ENCODE data around the gene NREP. TPM values are rescaled to one million over a fixed set of nuclear protein-coding genes. Genes with fewer than 3 reads are reported as not detected.

Gene NREP
- total RNA-seq, 2 donors from 2014 or later: 5.5 to 7.7 TPM

GRCh38 chr5:111739416-111739815 lies 17.6 kb downstream of the NREP start:
- ATAC-seq (no peak), DNase-seq (ENCODE audit: low spot score) (no peak)
- Mint-ChIP-seq H3K9me3 (no peaks in the 10 kb centered on the region), H3K36me3 (no peaks in the 10 kb centered on the region), H3K27ac (no peak overlapping the region), H3K27me3 (no peaks in the 10 kb centered on the region), H3K4me3 (no peak overlapping the region), H3K4me1 (ENCODE audit: low read depth in 2 of 2) (peaks cover 13 to 15% of the 10 kb centered on the region in 2 donors)

DNA sequence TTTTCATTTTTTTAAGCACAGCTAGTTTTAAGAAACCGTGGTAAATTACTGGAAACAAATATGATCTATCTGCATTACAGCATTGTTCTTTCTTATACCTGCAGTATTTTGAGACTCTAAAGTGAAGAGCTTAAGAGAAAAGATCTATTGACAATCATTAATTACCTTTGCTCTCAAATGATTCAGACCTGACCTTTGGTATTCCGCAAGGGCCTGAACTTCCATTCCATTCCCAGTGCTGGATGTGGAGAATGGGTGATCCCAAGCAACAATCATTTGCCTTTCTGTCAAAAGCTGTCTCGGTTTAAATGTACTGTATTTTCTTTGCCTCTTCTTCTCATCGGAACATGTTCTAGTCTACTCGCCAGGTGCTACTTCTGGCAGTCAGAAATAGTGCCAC lies 18.9 kb downstream of the NREP start:
- H3K4me3 Mint-ChIP-seq: no peak overlapping the region
- ATAC-seq (no peak), DNase-seq (ENCODE audit: low spot score) (no peak)
- H3K9me3 Mint-ChIP-seq: no peaks in the 10 kb centered on the region
- peaks cover 13 to 19% of the 10 kb centered on the region in 2 donors for H3K4me1 Mint-ChIP-seq (ENCODE audit: low read depth in 2 of 2)
- H3K27me3 Mint-ChIP-seq: no peaks in the 10 kb centered on the region
- no peak overlapping the region for H3K27ac Mint-ChIP-seq
- no peaks in the 10 kb centered on the region for H3K36me3 Mint-ChIP-seq

- no peak overlapping the region for H3K27ac Mint-ChIP-seq
- DNase-seq (ENCODE audit: low spot score) (no peak), ATAC-seq (no peak)
- H3K27me3 Mint-ChIP-seq: no peaks in the 10 kb centered on the region
- no peaks in the 10 kb centered on the region for H3K9me3 Mint-ChIP-seq
- no peaks in the 10 kb centered on the region for H3K36me3 Mint-ChIP-seq
- H3K4me3 Mint-ChIP-seq: no peak overlapping the region
- peaks cover 13 to 19% of the 10 kb centered on the region in 2 donors for H3K4me1 Mint-ChIP-seq (ENCODE audit: low read depth in 2 of 2)
Measured at GRCh38 chr5:111737716-111738115, 19.3 kb downstream of the NREP start.

DNA sequence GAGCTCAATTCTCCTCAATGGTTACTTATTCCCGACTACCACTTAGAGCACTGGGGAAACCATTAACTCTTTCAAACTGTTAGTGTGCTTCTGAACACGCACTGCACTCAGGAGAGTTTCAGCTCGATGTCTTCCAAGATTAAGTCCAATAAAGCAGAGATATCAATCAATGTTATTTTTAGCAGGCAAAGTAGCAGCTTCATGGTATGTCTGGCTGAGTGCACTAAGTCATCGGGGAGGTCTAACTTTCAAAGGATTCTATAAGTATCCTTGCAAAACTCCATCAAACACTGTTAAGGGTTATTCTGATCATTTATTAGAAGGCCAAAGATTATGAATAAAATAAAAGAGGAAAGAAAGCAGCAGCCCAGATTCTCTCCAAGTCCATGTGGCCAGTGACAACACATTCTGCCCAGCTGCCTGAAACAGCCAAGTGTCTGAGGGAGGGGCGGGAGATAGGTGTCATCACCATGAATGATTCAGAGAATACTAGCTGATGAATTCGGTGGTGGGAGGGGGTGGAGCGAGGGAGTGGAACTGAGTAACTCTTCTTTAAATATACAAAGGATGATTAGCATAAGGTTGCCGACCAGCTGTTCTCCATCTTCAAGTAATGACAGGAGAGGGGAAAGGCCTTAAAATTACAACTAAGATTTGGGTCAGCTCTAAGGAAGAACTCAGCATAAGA lies 21.3 kb downstream of the NREP start:
- no peaks in the 10 kb centered on the region for H3K9me3 Mint-ChIP-seq
- H3K27me3 Mint-ChIP-seq: no peaks in the 10 kb centered on the region
- no peaks in the 10 kb centered on the region for H3K36me3 Mint-ChIP-seq
- ATAC-seq (no peak), DNase-seq (ENCODE audit: low spot score) (no peak)
- H3K4me1 Mint-ChIP-seq (ENCODE audit: low read depth in 2 of 2): peaks cover 0 to 4% of the 10 kb centered on the region in 2 donors
- H3K27ac Mint-ChIP-seq: no peak overlapping the region
- no peak overlapping the region for H3K4me3 Mint-ChIP-seq

- ATAC-seq (no peak), DNase-seq (ENCODE audit: low spot score) (no peak)
- Mint-ChIP-seq H3K27ac (no peak overlapping the region), H3K9me3 (no peaks in the 10 kb centered on the region), H3K4me3 (no peak overlapping the region), H3K36me3 (no peaks in the 10 kb centered on the region), H3K27me3 (no peaks in the 10 kb centered on the region), H3K4me1 (ENCODE audit: low read depth in 2 of 2) (peaks cover 0 to 4% of the 10 kb centered on the region in 2 donors)
Measured at GRCh38 chr5:111734597-111734996, 22.4 kb downstream of the NREP start.

DNA sequence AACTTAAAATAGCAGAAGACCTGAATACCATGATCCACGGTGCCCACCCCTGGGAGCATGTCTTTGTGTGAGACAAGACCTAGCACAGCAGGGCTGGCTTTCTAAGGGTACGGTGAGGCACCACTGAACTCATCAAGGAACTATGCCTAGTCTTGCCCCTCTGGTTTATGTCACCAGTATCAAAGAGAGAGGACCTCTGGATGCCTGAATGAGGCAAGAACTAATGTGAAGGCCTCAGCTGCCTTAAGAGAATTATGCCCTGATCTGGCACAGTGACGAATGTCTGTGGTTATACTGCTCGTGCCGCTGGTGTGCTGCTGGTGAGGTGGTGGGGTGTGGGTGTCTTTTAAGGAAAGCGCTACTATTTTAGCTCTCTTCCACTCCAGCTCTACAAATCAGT lies 23.0 kb downstream of the NREP start:
- Mint-ChIP-seq H3K36me3 (no peaks in the 10 kb centered on the region), H3K4me1 (ENCODE audit: low read depth in 2 of 2) (peaks cover 0 to 4% of the 10 kb centered on the region in 2 donors), H3K27ac (no peak overlapping the region), H3K27me3 (no peaks in the 10 kb centered on the region), H3K9me3 (no peaks in the 10 kb centered on the region), H3K4me3 (no peak overlapping the region)
- ATAC-seq: peak in 1 of 2 donors; percentile 44
- no peak for DNase-seq (ENCODE audit: low spot score)

- Mint-ChIP-seq H3K27me3 (no peaks in the 10 kb centered on the region), H3K4me3 (no peak overlapping the region), H3K9me3 (no peaks in the 10 kb centered on the region), H3K27ac (no peak overlapping the region), H3K4me1 (ENCODE audit: low read depth in 2 of 2) (peaks cover 0 to 4% of the 10 kb centered on the region in 2 donors), H3K36me3 (no peaks in the 10 kb centered on the region)
- DNase-seq (ENCODE audit: low spot score) (no peak), ATAC-seq (no peak)
Measured at GRCh38 chr5:111733571-111733970, 23.4 kb downstream of the NREP start.

- Mint-ChIP-seq H3K4me3 (no peak overlapping the region), H3K36me3 (no peaks in the 10 kb centered on the region), H3K9me3 (no peaks in the 10 kb centered on the region), H3K27ac (no peak overlapping the region), H3K27me3 (no peaks in the 10 kb centered on the region), H3K4me1 (ENCODE audit: low read depth in 2 of 2) (peaks cover 0 to 4% of the 10 kb centered on the region in 2 donors)
- DNase-seq (ENCODE audit: low spot score): no peak
- no peak for ATAC-seq
Measured at GRCh38 chr5:111731638-111732037, 25.4 kb downstream of the NREP start.

DNA sequence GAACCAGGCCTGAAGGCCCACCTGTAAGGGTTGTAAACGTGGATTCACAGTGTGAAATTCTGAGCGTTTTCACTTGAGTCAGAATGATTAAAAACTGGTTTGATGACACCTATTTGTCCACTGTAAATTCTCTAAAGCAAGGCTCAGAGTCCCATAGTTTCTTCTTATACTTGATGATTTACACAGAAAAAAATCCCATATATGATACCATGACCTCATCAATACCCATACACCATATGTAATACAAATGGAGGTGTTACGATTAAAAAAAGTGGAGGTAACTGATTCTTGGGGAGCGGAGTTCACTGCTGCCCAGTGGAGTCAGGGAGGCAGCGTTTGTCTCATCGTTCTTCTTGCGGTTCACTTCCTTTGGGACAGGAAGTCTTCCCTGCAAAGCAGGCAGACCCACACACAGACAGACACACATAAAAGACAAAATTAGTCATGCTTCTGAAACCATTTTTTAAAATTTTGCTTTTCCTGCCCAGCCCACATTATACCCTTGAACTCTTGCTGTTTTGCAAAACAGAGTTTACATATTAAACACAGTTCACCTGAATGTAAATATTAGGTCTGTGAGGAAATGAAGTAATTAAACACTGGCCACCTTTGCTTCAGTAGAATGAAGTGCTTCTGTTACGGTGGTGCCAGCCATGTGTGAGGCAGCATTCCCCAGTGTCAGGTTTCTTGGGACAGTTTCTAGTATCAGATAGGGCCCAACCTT lies 26.2 kb downstream of the NREP start:
- ATAC-seq (no peak), DNase-seq (ENCODE audit: low spot score) (no peak)
- Mint-ChIP-seq H3K27ac (no peak overlapping the region), H3K4me1 (ENCODE audit: low read depth in 2 of 2) (peaks cover 0 to 4% of the 10 kb centered on the region in 2 donors), H3K36me3 (no peaks in the 10 kb centered on the region), H3K9me3 (no peaks in the 10 kb centered on the region), H3K4me3 (no peak overlapping the region), H3K27me3 (no peaks in the 10 kb centered on the region)

- Mint-ChIP-seq H3K9me3 (no peaks in the 10 kb centered on the region), H3K4me1 (ENCODE audit: low read depth in 2 of 2) (peaks cover 0 to under 1% of the 10 kb centered on the region in 2 donors), H3K27me3 (no peaks in the 10 kb centered on the region), H3K36me3 (no peaks in the 10 kb centered on the region), H3K4me3 (no peak overlapping the region), H3K27ac (no peak overlapping the region)
- no peak for ATAC-seq
- DNase-seq (ENCODE audit: low spot score): no peak
Measured at GRCh38 chr5:111728941-111729340, 28.1 kb downstream of the NREP start.

DNA sequence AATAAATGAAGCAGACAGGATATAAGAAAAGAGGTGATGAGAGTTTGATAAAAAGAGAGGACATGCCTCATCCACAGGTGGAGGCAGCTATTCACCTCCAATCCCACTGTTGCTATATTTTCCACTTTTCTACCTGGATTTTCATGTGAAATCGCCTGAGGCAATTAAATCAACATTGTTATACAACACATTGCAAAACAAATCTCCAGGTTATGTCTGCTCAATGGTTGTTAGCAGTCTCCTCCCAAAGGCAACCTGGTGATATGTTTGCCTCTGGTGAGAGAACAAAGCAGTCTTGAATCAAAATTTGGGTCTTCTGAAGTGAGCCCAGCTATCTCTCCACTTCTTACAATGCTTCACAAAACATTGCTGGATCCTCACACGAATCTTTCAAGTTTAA lies 30.0 kb downstream of the NREP start:
- Mint-ChIP-seq H3K4me1 (ENCODE audit: low read depth in 2 of 2) (no peaks in the 10 kb centered on the region), H3K4me3 (no peak overlapping the region), H3K36me3 (no peaks in the 10 kb centered on the region), H3K9me3 (no peaks in the 10 kb centered on the region), H3K27ac (no peak overlapping the region), H3K27me3 (no peaks in the 10 kb centered on the region)
- no peak for ATAC-seq
- DNase-seq (ENCODE audit: low spot score): no peak

- H3K36me3 Mint-ChIP-seq: no peaks in the 10 kb centered on the region
- peaks cover 0 to 3% of the 10 kb centered on the region in 2 donors for H3K4me1 Mint-ChIP-seq (ENCODE audit: low read depth in 2 of 2)
- no peak overlapping the region for H3K4me3 Mint-ChIP-seq
- DNase-seq (ENCODE audit: low spot score) (no peak), ATAC-seq (no peak)
- no peak overlapping the region for H3K27ac Mint-ChIP-seq
- no peaks in the 10 kb centered on the region for H3K9me3 Mint-ChIP-seq
- peaks cover 0 to 18% of the 10 kb centered on the region in 2 donors for H3K27me3 Mint-ChIP-seq
Measured at GRCh38 chr5:111722140-111722539, 34.9 kb downstream of the NREP start.

DNA sequence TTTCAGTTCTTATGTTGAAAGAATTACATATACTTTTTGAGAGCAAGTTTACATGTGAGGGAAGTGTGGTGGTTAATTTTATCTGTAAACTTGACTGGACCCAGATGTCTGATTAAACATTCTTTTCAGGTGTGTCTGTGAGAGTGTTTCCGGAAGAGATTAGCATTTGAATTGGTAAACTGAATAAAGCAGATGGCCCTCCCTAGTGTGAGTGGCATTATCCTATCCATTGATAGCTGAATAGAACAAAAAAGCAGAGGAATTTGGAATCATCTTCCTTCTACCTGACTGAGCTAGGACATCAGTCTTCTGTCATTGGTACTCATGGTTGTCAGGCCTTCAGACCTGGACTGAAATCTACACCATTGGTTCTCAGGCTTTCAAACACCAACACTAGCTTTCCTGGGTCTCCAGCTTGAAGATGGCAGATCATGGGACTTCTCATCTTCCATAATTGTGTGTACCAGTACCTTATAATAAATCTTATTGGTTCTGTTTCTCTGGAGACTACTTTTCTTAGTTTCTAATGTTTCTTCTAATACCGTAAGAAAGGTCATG lies 36.6 kb downstream of the NREP start:
- Mint-ChIP-seq H3K27ac (no peak overlapping the region), H3K36me3 (peaks cover 6% of the 10 kb centered on the region), H3K27me3 (peaks cover 0 to 27% of the 10 kb centered on the region in 2 donors), H3K4me1 (ENCODE audit: low read depth in 2 of 2) (peaks cover 0 to 3% of the 10 kb centered on the region in 2 donors), H3K9me3 (no peaks in the 10 kb centered on the region), H3K4me3 (no peak overlapping the region)
- DNase-seq (ENCODE audit: low spot score): no peak
- no peak for ATAC-seq

GRCh38 chr5:111719773-111720172 lies 37.2 kb downstream of the NREP start:
- Mint-ChIP-seq H3K27me3 (peaks cover 3 to 33% of the 10 kb centered on the region in 2 donors), H3K4me3 (no peak overlapping the region), H3K27ac (no peak overlapping the region), H3K36me3 (peaks cover 6% of the 10 kb centered on the region), H3K4me1 (ENCODE audit: low read depth in 2 of 2) (peaks cover 0 to 3% of the 10 kb centered on the region in 2 donors), H3K9me3 (peaks cover 3% of the 10 kb centered on the region)
- ATAC-seq: no peak
- DNase-seq (ENCODE audit: low spot score): no peak

Measured in natural killer cell treated with Interleukin-12 subunit alpha and Interleukin-12 subunit beta and Interleukin-15 and Interleukin-18, amount 100 ng/mL, for 72 hours (primary cell).